HepG2 (cell line): ENCODE data around the gene BCL2L1. TPM values are rescaled to one million over a fixed set of nuclear protein-coding genes. Genes with fewer than 3 reads are reported as not detected.

Experiments used
- AGO2 ChIP-seq: fragments of 200-400 bp; formaldehyde crosslinking; optimal IDR thresholded peaks from 2 replicates; pipeline ENCODE3; 2017; ENCODE audit warnings: mild to moderate bottlenecking, low read depth, low read length, moderate library complexity
- CCAR2 ChIP-seq: fragments of 200-400 bp; formaldehyde crosslinking; optimal IDR thresholded peaks from 2 replicates; pipeline ENCODE3; 2018; ENCODE audit warnings: low read depth, mild to moderate bottlenecking, low read length, moderate library complexity
- DPF2 ChIP-seq: sonication (generic); formaldehyde crosslinking; IDR thresholded peaks from 2 replicates; pipeline ENCODE4 v1.4.0; 2020; ENCODE audit warnings: mild to moderate bottlenecking, low read depth, missing genetic modification reagents, borderline replicate concordance
- DZIP1 ChIP-seq: sonication (generic); formaldehyde crosslinking; IDR thresholded peaks from 2 replicates; pipeline ENCODE4 v1.5.0; 2020; ENCODE audit warnings: mild to moderate bottlenecking, missing genetic modification reagents
- GFI1 ChIP-seq: sonication (generic); formaldehyde crosslinking; IDR thresholded peaks from 2 replicates; pipeline ENCODE4 v1.5.0; 2020; ENCODE audit warnings: missing genetic modification reagents, mild to moderate bottlenecking, borderline replicate concordance
- GMEB1 ChIP-seq: sonication (generic); formaldehyde crosslinking; IDR thresholded peaks from 2 replicates; pipeline ENCODE4 v1.5.1; 2020; ENCODE audit warnings: missing genetic modification reagents, mild to moderate bottlenecking, borderline replicate concordance
- ISX ChIP-seq: sonication (generic); formaldehyde crosslinking; conservative IDR thresholded peaks from 2 replicates; pipeline ENCODE4 v1.5.0; 2020; ENCODE audit warnings: missing genetic modification reagents
- MTA3 ChIP-seq: sonication (generic); formaldehyde crosslinking; IDR thresholded peaks from 2 replicates; pipeline ENCODE4 v1.4.0; 2020; ENCODE audit warnings: missing genetic modification reagents
- NRL ChIP-seq: sonication (generic); formaldehyde crosslinking; IDR thresholded peaks from 2 replicates; pipeline ENCODE4 v1.5.0; 2020; ENCODE audit warnings: missing genetic modification reagents, mild to moderate bottlenecking, moderate library complexity, borderline replicate concordance
- PCBP2 ChIP-seq: fragments of 200-400 bp; formaldehyde crosslinking; optimal IDR thresholded peaks from 2 replicates; pipeline ENCODE3; 2018; ENCODE audit warnings: low read length, low read depth; ENCODE audit not compliant: poor library complexity, severe bottlenecking
- PHF21A ChIP-seq: sonication (generic); formaldehyde crosslinking; IDR thresholded peaks from 2 replicates; pipeline ENCODE4 v1.5.0; 2020; ENCODE audit warnings: mild to moderate bottlenecking, missing genetic modification reagents
- RELA ChIP-seq: sonication (generic); formaldehyde crosslinking; IDR thresholded peaks from 2 replicates; pipeline ENCODE4 v1.4.0; 2020; ENCODE audit warnings: missing genetic modification reagents
- SOX13 ChIP-seq, 3 experiments: fragments of 450-650 bp in 1 of 3; sonication (generic) in 1 of 3; formaldehyde crosslinking in 1 of 3; IDR thresholded peaks in 2 of 3; conservative IDR thresholded peaks in 1 of 3; 2 replicates each; pipeline versions ENCODE4 v1.5.0 to v1.6.1; 2016 to 2020; ENCODE audit warnings: antibody characterized with exemption in 1 of 3, mild to moderate bottlenecking in 1 of 3, missing compliant biosample characterization in 1 of 3, missing genetic modification reagents in 1 of 3, moderate library complexity in 1 of 3
- TMF1 ChIP-seq: sonication (generic); formaldehyde crosslinking; IDR thresholded peaks from 2 replicates; pipeline ENCODE4 v1.8.1; 2022; ENCODE audit warnings: low read depth, missing genetic modification reagents
- TOPORS ChIP-seq: sonication (generic); formaldehyde crosslinking; IDR thresholded peaks from 2 replicates; pipeline ENCODE4 v1.8.0; 2023; ENCODE audit warnings: mild to moderate bottlenecking, missing genetic modification reagents
- TP53 ChIP-seq: sonication (generic); formaldehyde crosslinking; conservative IDR thresholded peaks from 2 replicates; pipeline ENCODE4 v1.4.0; 2020; ENCODE audit warnings: missing genetic modification reagents
- ZBTB49 ChIP-seq: sonication (generic); formaldehyde crosslinking; IDR thresholded peaks from 2 replicates; pipeline ENCODE4 v1.4.0; 2020; ENCODE audit warnings: missing genetic modification reagents, borderline replicate concordance
- ZNF432 ChIP-seq: sonication (generic); formaldehyde crosslinking; IDR thresholded peaks from 2 replicates; pipeline ENCODE4 v1.5.0; 2020; ENCODE audit warnings: missing genetic modification reagents, mild to moderate bottlenecking, borderline replicate concordance
- ZSCAN5A ChIP-seq: sonication (generic); formaldehyde crosslinking; IDR thresholded peaks from 2 replicates; pipeline ENCODE4 v1.8.0; 2022; ENCODE audit warnings: mild to moderate bottlenecking, missing genetic modification reagents, borderline replicate concordance
- polyA plus RNA-seq, 8 experiments: library from polyadenylated mRNA; depleted of rRNA in 3 of 8; stranded (reverse) in 7 of 8; unstranded in 1 of 8; fragments of >200 nt; fragmentation: Illumina TruSeq in 4 of 8; extraction: Trizol in 4 of 8; gene quantifications; 2 replicates each; pipeline versions ENCODE4 v1.2.1 to v1.2.3, GENCODE V29; 2011 to 2016; ENCODE audit warnings: low read depth in 4 of 8, missing spikeins in 1 of 8, mixed read lengths in 1 of 8; ENCODE audit not compliant: insufficient read depth in 1 of 8
- total RNA-seq, 5 experiments: library from RNA; depleted of rRNA; stranded (reverse); fragments of >200 nt; fragmentation: Illumina TruSeq; extraction: Trizol; gene quantifications; 2 replicates each; pipeline ENCODE4 v1.2.3, GENCODE V29; 2016; ENCODE audit warnings: low read depth in 1 of 5

Gene BCL2L1
- total and polyA plus RNA-seq, 2 of the 13 experiments (the other 11 are each of a cell fraction or from before 2014, with no cell fraction given) = 164 to 258 TPM

- peak; percentile 90 for TF ChIP-seq ZSCAN5A
- peak; percentile 50; the same call in 1 of the 2 replicates for TF ChIP-seq SOX13 (IDR thresholded peaks at IDR 0.05)
- peak; percentile 63; a peak in 1 of 4 replicates for TF ChIP-seq SOX13 (CRISPR knock-in tag; conservative IDR thresholded peaks at IDR 0.05 in 1 of 2, IDR thresholded peaks at IDR 0.05 in 1 of 2)
- TF ChIP-seq MTA3 (CRISPR knock-in tag) = peak; percentile 84
- TF ChIP-seq TOPORS = peak; percentile 98; the same call in 1 of the 2 replicates
- no peak; the same call in 1 of the 2 replicates for TF ChIP-seq TP53 (CRISPR knock-in tag)
- no peak for TF ChIP-seq PCBP2
- no peak; the same call in 1 of the 2 replicates for TF ChIP-seq ZBTB49 (CRISPR knock-in tag)
- peak; percentile 85 for TF ChIP-seq CCAR2
- TF ChIP-seq ISX (CRISPR knock-in tag) = 0 out of 2 replicates have a peak, but pooled peaks have one; percentile 45
- peak; percentile 96 for TF ChIP-seq TMF1 (CRISPR knock-in tag)
- TF ChIP-seq RELA = 0 out of 2 replicates have a peak, but pooled peaks have one; percentile 56
- no peak for TF ChIP-seq DZIP1 (CRISPR knock-in tag)
- TF ChIP-seq NRL = peak; percentile 91; the same call in 1 of the 2 replicates
- TF ChIP-seq GMEB1 = peak; percentile 88
- peak; percentile 90 for TF ChIP-seq PHF21A (CRISPR knock-in tag)
- TF ChIP-seq GFI1 (CRISPR knock-in tag) = peak; percentile 85; the same call in 1 of the 2 replicates
- peak; percentile 64 for TF ChIP-seq AGO2
- no peak; the same call in 1 of the 2 replicates for TF ChIP-seq ZNF432 (CRISPR knock-in tag)
- no peak for TF ChIP-seq DPF2 (CRISPR knock-in tag)
Observed at GRCh38 chr20:31738729-31739549, 16.3 kb upstream of the BCL2L1 start, which contains the start of gene TPX2 (continued).
